ENCODE results near the gene CRPPA.

DNA sequence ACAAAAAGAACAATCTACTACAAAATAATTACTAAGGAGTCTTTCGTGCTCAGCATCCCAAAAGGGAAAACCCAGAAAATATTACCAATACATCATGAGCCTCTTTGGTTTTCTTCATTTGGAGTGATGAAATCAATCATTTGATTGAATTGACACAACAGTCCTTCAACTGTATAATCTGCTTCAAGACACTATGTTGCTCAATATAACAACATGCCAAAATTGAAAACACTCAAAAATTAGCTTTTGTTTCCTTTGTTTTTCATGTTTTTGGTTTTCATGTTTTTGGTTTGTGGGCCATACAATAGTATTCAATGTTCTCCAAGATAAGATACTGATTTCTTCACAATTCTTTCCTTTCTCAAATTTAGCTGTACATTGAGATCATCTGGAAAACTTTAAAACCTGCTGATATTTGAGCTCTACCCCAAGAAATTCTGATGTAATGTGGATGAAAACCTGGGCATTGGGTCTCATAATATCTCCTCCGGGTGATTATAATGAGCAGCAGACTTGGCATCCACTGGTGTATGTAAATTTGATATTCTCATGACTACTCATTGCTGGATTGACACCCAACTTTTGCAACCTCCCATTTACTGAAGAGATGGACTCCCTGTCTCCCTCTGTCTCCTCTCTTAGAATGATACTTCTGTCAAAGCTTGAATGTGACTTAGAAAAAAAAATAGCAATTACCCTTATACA, 39.6 kb upstream of the CRPPA start:
- TF ChIP-seq, protein P1, sequence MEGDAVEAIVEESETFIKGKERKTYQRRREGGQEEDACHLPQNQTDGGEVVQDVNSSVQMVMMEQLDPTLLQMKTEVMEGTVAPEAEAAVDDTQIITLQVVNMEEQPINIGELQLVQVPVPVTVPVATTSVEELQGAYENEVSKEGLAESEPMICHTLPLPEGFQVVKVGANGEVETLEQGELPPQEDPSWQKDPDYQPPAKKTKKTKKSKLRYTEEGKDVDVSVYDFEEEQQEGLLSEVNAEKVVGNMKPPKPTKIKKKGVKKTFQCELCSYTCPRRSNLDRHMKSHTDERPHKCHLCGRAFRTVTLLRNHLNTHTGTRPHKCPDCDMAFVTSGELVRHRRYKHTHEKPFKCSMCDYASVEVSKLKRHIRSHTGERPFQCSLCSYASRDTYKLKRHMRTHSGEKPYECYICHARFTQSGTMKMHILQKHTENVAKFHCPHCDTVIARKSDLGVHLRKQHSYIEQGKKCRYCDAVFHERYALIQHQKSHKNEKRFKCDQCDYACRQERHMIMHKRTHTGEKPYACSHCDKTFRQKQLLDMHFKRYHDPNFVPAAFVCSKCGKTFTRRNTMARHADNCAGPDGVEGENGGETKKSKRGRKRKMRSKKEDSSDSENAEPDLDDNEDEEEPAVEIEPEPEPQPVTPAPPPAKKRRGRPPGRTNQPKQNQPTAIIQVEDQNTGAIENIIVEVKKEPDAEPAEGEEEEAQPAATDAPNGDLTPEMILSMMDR (IDR thresholded peaks at IDR 0.05): no peak
- TF ChIP-seq EP300 (IDR thresholded peaks at IDR 0.05): no peak

Measured in tibial nerve (tissue), 4 donors.